PC-9 (cell line): ENCODE results near the gene AHDC1. TPM values are rescaled to one million over a fixed set of nuclear protein-coding genes. Genes with fewer than 3 reads are reported as not detected.

Experiments used
- BruUV-seq: library from RNA; stranded (reverse); fragments of 400-500 nt; replicated peaks from 2 replicates; lab custom pipeline; 2021; lab: Mats Ljungman, UMichigan
- CTCF ChIA-PET: fragments of 300-600 bp; sonication (Branson Sonifier 250); formaldehyde crosslinking; loops from one replicate; lab custom pipeline; 2022; ENCODE audit warnings: antibody characterized with exemption; lab: Charles Lee
- POLR2A ChIA-PET: fragments of 300-600 bp; sonication (Branson Sonifier 250); formaldehyde crosslinking; loops from one replicate; lab custom pipeline; 2022; ENCODE audit warnings: antibody characterized with exemption; ENCODE audit not compliant: unreplicated experiment; lab: Charles Lee
- DNase-seq, 2 experiments: peaks; one replicate each; pipeline versions ENCODE4 v3.0.0 to v3.0.0-alpha.2; 2015 to 2022; ENCODE audit warnings: mixed read lengths in 1 of 2
- H2AFZ ChIP-seq: fragments of 200-600 bp; sonication (generic); 2 replicates; pipeline ENCODE4 v1.8.1; 2017; ENCODE audit warnings: antibody characterized with exemption
- H3F3A ChIP-seq: fragments of 200-600 bp; sonication (generic); 2 replicates; pipeline ENCODE4 v1.8.1; 2017; ENCODE audit warnings: antibody characterized with exemption, mild to moderate bottlenecking, low read depth; ENCODE audit not compliant: insufficient read depth
- H3K27ac ChIP-seq: fragments of 200-600 bp; sonication (generic); 2 replicates; pipeline ENCODE4 v1.6.1; 2016; ENCODE audit warnings: mixed run types
- H3K27me3 ChIP-seq: fragments of 200-600 bp; sonication (generic); 2 replicates; pipeline ENCODE4 v1.6.1; 2016; ENCODE audit warnings: low read depth, mixed run types; ENCODE audit not compliant: insufficient read depth
- H3K36me3 ChIP-seq: fragments of 200-600 bp; sonication (generic); 2 replicates; pipeline ENCODE4 v1.6.1; 2016; ENCODE audit warnings: low read depth, mixed run types
- H3K4me1 ChIP-seq: fragments of 200-600 bp; sonication (generic); replicated peaks from 2 replicates; pipeline ENCODE4 v1.6.1; 2016; ENCODE audit warnings: mixed run types; ENCODE audit not compliant: insufficient read depth
- H3K4me2 ChIP-seq: fragments of 200-600 bp; sonication (generic); 2 replicates; pipeline ENCODE4 v1.6.1; 2017; ENCODE audit warnings: mixed run types
- H3K4me3 ChIP-seq: fragments of 200-600 bp; sonication (generic); 2 replicates; pipeline ENCODE4 v1.6.1; 2016; ENCODE audit warnings: mixed run types
- H3K79me2 ChIP-seq: fragments of 200-600 bp; sonication (generic); 2 replicates; pipeline ENCODE4 v1.6.1; 2017; ENCODE audit warnings: low read depth, mixed run types
- H3K9me2 ChIP-seq: fragments of 200-600 bp; sonication (generic); 2 replicates; pipeline ENCODE4 v1.8.1; 2017; ENCODE audit warnings: mild to moderate bottlenecking; ENCODE audit not compliant: insufficient read depth
- H3K9me3 ChIP-seq: fragments of 200-600 bp; sonication (generic); 2 replicates; pipeline ENCODE4 v1.8.1; 2016; ENCODE audit warnings: low read depth; ENCODE audit not compliant: insufficient read depth
- H4K20me1 ChIP-seq: fragments of 200-600 bp; sonication (generic); 2 replicates; pipeline ENCODE4 v1.8.1; 2017; ENCODE audit not compliant: insufficient read depth
- EZH2 ChIP-seq: fragments of 200-600 bp; sonication (generic); IDR thresholded peaks from 2 replicates; pipeline ENCODE4 v1.8.0; 2017; ENCODE audit warnings: antibody characterized with exemption, low read depth
- intact Hi-C: fragments of 100-400 bp; cut with micrococcal nuclease; formaldehyde crosslinking; loops from one replicate; pipeline ENCODE4 v1.10.0; 2022; ENCODE audit not compliant: unreplicated experiment
- total RNA-seq: library from RNA; stranded (reverse); gene quantifications from 2 replicates; pipeline ENCODE4 v1.2.3, GENCODE V29; 2021
- TF ChIP-seq, protein P1 (sequence below): fragments of 200-600 bp; sonication (generic); conservative IDR thresholded peaks from 2 replicates; pipeline ENCODE4 v1.6.1; 2017; ENCODE audit warnings: mixed run types, antibody characterized with exemption, mild to moderate bottlenecking, moderate library complexity

AHDC1 gene
- total RNA-seq, 1 experiment from 2014 or later: 48.8 TPM

DNA sequence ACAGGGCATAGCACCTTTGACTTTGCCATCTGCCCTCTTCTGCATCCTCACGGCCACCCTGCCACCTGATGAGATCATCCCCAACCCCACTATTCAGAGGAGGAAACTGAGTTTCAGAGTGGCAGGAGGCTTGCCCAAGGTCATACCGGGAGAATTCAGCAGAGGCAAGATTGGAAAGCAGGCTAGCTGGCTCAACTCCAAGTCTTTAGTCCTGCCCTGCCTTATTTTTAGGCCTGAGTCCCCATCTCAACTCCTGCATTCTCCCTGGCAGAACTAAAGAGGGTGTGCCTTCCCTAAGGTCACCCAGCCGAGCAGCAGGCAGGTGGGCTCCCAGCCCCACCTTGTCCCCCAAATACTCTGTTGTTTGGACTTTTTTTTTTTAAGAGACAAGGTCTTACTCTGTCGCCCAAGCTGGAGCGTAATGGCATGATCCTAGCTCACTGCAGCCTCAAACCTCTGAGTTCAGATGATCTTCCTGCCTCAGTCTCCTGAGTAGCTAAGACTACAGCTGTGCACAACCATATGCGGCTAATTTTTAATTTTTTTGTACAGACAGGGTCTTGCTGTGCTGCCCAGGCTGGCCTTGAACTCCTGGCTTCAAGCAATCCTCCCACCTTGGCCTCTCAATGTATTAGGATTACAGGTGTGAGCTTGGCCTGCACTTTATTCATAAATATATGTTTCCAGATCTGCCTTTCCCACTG is 44.8 kb upstream of the AHDC1 start:
- no peaks in the 10 kb centered on the region for H3K9me2 ChIP-seq
- H3K27me3 ChIP-seq: no peaks in the 10 kb centered on the region
- H4K20me1 ChIP-seq: no peaks in the 10 kb centered on the region
- H3K9me3 ChIP-seq: no peaks in the 10 kb centered on the region
- no peak overlapping the region for H2AFZ ChIP-seq
- POLR2A ChIA-PET: interaction anchor here (0.5 kb wide), 1 partner anchor 166 kb away, joined by 4 read pairs; no protein-coding TSS in a partner anchor
- intact Hi-C loops: no loop called here
- TF ChIP-seq EZH2: no peak
- TF ChIP-seq, protein P1, sequence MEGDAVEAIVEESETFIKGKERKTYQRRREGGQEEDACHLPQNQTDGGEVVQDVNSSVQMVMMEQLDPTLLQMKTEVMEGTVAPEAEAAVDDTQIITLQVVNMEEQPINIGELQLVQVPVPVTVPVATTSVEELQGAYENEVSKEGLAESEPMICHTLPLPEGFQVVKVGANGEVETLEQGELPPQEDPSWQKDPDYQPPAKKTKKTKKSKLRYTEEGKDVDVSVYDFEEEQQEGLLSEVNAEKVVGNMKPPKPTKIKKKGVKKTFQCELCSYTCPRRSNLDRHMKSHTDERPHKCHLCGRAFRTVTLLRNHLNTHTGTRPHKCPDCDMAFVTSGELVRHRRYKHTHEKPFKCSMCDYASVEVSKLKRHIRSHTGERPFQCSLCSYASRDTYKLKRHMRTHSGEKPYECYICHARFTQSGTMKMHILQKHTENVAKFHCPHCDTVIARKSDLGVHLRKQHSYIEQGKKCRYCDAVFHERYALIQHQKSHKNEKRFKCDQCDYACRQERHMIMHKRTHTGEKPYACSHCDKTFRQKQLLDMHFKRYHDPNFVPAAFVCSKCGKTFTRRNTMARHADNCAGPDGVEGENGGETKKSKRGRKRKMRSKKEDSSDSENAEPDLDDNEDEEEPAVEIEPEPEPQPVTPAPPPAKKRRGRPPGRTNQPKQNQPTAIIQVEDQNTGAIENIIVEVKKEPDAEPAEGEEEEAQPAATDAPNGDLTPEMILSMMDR: no peak
- H3K27ac ChIP-seq: no peak overlapping the region
- no peak overlapping the region for H3K4me3 ChIP-seq
- no peak overlapping the region for H3K4me2 ChIP-seq
- DNase-seq: no peak
- H3K4me1 ChIP-seq: peaks cover 14% of the 10 kb centered on the region
- CTCF ChIA-PET: no interaction called here
- H3K36me3 ChIP-seq: no peaks in the 10 kb centered on the region
- 0 out of 2 replicates have a peak, but pooled peaks cover 5% of the 10 kb centered on the region for H3F3A ChIP-seq
- BruUV-seq: no TSS peak
- no peaks in the 10 kb centered on the region for H3K79me2 ChIP-seq

DNA sequence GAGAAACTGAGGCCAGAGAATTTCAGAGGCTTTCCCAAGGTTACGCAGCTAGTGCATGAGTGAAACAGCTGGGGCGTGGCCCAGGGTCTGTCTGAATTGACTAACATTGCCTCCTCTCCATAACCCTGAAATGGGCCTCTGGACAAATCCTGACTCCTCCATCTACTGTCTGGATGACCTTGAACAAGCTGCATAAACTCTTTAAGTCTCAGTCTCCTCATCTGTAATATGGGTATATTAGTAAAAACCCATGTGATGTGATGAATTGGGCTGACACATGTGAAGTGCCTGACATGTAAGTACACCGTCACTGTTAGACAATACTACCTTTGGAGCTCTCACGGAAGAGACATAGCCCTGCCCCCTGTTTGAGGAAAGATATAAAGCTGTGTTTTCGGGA is 43.4 kb upstream of the AHDC1 start:
- Histone ChIP-seq H4K20me1 (no peaks in the 10 kb centered on the region), H3K4me3 (no peak overlapping the region), H3K4me2 (no peak overlapping the region), H3K79me2 (no peaks in the 10 kb centered on the region), H3K4me1 (peaks cover 14% of the 10 kb centered on the region), H3F3A (0 out of 2 replicates have a peak, but pooled peaks cover 5% of the 10 kb centered on the region), H3K27me3 (no peaks in the 10 kb centered on the region), H3K9me3 (no peaks in the 10 kb centered on the region), H2AFZ (no peak overlapping the region), H3K27ac (no peak overlapping the region), H3K9me2 (no peaks in the 10 kb centered on the region), H3K36me3 (no peaks in the 10 kb centered on the region)
- BruUV-seq: no TSS peak
- ChIA-PET POLR2A (no interaction called here), CTCF (interaction anchor here (0.7 kb wide), 1 partner anchor 86 kb away, joined by 4 read pairs; no protein-coding TSS in a partner anchor)
- no peak for DNase-seq
- intact Hi-C loops: no loop called here
- no peak for TF ChIP-seq EZH2
- TF ChIP-seq, protein P1: no peak

DNA sequence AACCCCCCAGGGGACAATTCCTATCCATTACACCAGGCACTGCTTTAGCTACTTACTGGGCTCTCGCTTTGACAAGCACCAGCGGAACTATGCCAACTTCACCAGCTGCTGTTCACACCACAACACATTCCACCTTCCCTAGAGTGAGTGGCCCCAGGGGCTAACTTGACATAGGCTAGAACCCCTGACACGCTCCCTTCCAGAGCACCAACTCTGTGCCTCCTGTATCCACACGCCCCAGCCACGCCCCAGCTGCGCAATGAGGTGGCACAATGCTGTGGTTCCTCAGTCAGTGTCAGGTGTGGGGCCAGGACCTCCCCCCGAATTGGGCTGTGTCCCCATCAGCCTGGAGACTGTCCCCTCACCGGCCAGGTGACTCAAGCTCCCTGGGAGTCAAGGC is 42.7 kb upstream of the AHDC1 start:
- Histone ChIP-seq H2AFZ (no peak overlapping the region), H3K79me2 (no peaks in the 10 kb centered on the region), H3K9me3 (no peaks in the 10 kb centered on the region), H3K27me3 (no peaks in the 10 kb centered on the region), H3K4me1 (peaks cover 14% of the 10 kb centered on the region), H3K36me3 (no peaks in the 10 kb centered on the region), H3K4me3 (no peak overlapping the region), H3K9me2 (no peaks in the 10 kb centered on the region), H3K27ac (no peak overlapping the region), H3K4me2 (no peak overlapping the region), H4K20me1 (no peaks in the 10 kb centered on the region), H3F3A (0 out of 2 replicates have a peak, but pooled peaks cover 5% of the 10 kb centered on the region)
- POLR2A ChIA-PET: no interaction called here
- no peak for TF ChIP-seq EZH2
- TF ChIP-seq, protein P1: no peak
- CTCF ChIA-PET: no interaction called here
- BruUV-seq: no TSS peak
- DNase-seq: no peak
- intact Hi-C loops: no loop called here
